Activated CD8-positive, alpha-beta T cell treated with anti-CD3 and anti-CD28 coated beads for 36 hours (primary cell): ENCODE results near the gene HRK. TPM values are rescaled to one million over a fixed set of nuclear protein-coding genes. Genes with fewer than 3 reads are reported as not detected.

Experiments
- ATAC-seq: fragments of 200-7000 bp; cut with Tn5 transposase; one replicate; pipeline ENCODE4 v1.10.0; 2021; ENCODE audit warnings: mild to moderate bottlenecking, moderate library complexity
- CTCF ChIA-PET: fragments of 350-600 bp; sonication (Branson Sonifier 250); formaldehyde crosslinking; loops from one replicate; lab custom pipeline; 2021; ENCODE audit warnings: antibody characterized with exemption; lab: Charles Lee
- POLR2A ChIA-PET: fragments of 350-600 bp; sonication (Branson Sonifier 250); formaldehyde crosslinking; loops from one replicate; lab custom pipeline; 2021; ENCODE audit warnings: antibody characterized with exemption; lab: Charles Lee
- DNase-seq: peaks from one replicate; pipeline ENCODE4 v3.0.0-alpha.2; 2020
- H3K27ac Mint-ChIP-seq: one replicate; pipeline ENCODE4 v1.8.0; 2021; ENCODE audit warnings: mild to moderate bottlenecking, mixed read lengths
- H3K27me3 Mint-ChIP-seq: one replicate; pipeline ENCODE4 v1.8.0; 2021; ENCODE audit warnings: mixed read lengths
- H3K36me3 Mint-ChIP-seq: one replicate; pipeline ENCODE4 v1.8.0; 2021; ENCODE audit warnings: low read depth, mixed read lengths
- H3K4me1 Mint-ChIP-seq: one replicate; pipeline ENCODE4 v1.8.0; 2021; ENCODE audit warnings: low read depth, mixed read lengths
- H3K4me3 Mint-ChIP-seq: one replicate; pipeline ENCODE4 v1.8.0; 2021; ENCODE audit warnings: mild to moderate bottlenecking, moderate library complexity, mixed read lengths
- H3K9me3 Mint-ChIP-seq: one replicate; pipeline ENCODE4 v1.8.0; 2021; ENCODE audit warnings: mixed read lengths
- intact Hi-C: fragments of 100-400 bp; cut with micrococcal nuclease; formaldehyde crosslinking; loops from one replicate; pipeline ENCODE4 v1.10.0; 2022
- total RNA-seq, 2 experiments: library from RNA; stranded (reverse); gene quantifications; one replicate each; pipeline ENCODE4 v1.2.3, GENCODE V29; 2021
- TF ChIP-seq, protein P1 (sequence below): fragments of 200-600 bp; IDR thresholded peaks from one replicate; pipeline ENCODE4 v1.8.0; 2022; ENCODE audit warnings: antibody characterized with exemption, mild to moderate bottlenecking

Gene HRK
- total RNA-seq, 2 experiments from 2014 or later: not detected

DNA sequence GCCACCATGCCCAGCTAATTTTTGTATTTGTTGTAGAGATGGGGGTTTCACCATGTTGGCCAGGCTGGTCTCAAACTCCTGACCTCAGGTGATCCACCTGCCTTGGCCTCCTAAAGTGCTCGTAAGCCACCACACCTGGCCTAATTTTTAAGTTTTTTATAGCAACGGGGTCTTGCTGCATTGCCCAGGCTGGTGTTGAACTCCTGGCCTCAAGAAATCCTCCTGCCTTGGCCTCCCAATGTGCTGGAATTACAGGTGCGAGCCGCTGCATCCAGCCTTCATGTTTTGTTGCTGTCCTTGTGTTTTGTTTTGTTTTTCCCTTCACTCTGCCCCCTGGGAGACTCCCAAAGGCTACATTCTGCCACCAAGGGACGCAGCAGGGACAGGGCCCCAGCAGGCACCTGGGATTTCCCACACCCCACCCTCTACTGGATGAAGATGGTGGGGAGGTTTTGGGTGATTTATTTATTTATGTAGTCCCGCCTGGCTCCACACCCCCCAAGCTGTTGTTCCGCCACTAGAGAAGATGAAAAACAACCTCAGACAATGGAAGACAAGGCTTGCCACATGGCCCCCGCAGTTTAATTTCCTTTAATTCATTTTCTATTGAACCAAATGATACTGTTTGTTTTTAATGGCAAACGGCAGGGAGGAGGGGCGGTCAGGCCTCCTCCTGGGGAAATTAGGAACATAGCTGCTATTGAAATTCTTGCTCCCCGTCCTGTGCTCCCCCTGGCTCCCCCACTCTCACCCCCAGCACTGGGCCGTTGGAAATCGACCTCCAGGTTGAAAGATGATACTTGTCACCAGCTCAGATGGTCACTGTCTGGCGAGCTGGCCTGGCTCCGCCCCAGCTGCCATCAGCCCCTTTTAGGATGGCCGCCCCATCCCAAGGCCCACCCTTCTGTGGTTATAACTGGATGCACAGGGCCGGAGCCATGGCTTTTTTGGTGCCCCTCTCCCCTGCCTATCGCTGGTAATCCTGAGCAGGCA lies 72.8 kb downstream of the HRK start:
- no peak for DNase-seq
- Mint-ChIP-seq H3K27me3 (no peaks in the 10 kb centered on the region), H3K4me3 (no peak overlapping the region), H3K4me1 (no peaks in the 10 kb centered on the region), H3K27ac (no peak overlapping the region), H3K9me3 (no peaks in the 10 kb centered on the region), H3K36me3 (no peaks in the 10 kb centered on the region)
- CTCF ChIA-PET: no interaction called here
- no peak for ATAC-seq
- intact Hi-C loops: no loop called here
- POLR2A ChIA-PET: interaction anchor here (0.8 kb wide), 1 partner anchor 134 kb away, joined by 3 read pairs; no protein-coding TSS in a partner anchor
- TF ChIP-seq, protein P1, sequence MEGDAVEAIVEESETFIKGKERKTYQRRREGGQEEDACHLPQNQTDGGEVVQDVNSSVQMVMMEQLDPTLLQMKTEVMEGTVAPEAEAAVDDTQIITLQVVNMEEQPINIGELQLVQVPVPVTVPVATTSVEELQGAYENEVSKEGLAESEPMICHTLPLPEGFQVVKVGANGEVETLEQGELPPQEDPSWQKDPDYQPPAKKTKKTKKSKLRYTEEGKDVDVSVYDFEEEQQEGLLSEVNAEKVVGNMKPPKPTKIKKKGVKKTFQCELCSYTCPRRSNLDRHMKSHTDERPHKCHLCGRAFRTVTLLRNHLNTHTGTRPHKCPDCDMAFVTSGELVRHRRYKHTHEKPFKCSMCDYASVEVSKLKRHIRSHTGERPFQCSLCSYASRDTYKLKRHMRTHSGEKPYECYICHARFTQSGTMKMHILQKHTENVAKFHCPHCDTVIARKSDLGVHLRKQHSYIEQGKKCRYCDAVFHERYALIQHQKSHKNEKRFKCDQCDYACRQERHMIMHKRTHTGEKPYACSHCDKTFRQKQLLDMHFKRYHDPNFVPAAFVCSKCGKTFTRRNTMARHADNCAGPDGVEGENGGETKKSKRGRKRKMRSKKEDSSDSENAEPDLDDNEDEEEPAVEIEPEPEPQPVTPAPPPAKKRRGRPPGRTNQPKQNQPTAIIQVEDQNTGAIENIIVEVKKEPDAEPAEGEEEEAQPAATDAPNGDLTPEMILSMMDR: no peak

DNA sequence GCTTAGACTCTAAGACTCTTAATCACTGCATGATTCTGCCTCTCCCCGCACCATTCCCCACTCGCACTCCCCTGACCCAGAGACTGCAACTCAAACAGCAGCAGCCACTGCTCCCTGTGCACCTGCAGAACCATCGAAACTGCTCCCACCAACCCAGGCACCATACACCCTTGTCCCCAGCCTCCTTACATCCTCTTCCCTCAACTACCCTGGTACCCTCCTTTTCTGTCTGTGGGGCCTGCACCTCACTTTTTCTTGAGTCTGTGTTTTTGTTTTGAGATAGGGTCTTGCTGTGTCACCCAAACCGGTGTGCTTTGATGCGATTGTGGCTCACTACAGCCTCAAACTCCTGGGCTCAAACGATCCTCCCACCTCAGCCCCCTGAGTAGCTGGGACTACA lies 73.7 kb downstream of the HRK start:
- CTCF ChIA-PET: interaction anchor here (0.9 kb wide), 1 partner anchor 48 kb away, joined by 3 read pairs; no protein-coding TSS in a partner anchor
- no peak for ATAC-seq
- no peak for DNase-seq
- no peaks in the 10 kb centered on the region for H3K27me3 Mint-ChIP-seq
- no peak overlapping the region for H3K27ac Mint-ChIP-seq
- no peaks in the 10 kb centered on the region for H3K4me1 Mint-ChIP-seq
- no peak overlapping the region for H3K4me3 Mint-ChIP-seq
- H3K9me3 Mint-ChIP-seq: no peaks in the 10 kb centered on the region
- POLR2A ChIA-PET: no interaction called here
- intact Hi-C loops: no loop called here
- TF ChIP-seq, protein P1: no peak
- H3K36me3 Mint-ChIP-seq: no peaks in the 10 kb centered on the region

DNA sequence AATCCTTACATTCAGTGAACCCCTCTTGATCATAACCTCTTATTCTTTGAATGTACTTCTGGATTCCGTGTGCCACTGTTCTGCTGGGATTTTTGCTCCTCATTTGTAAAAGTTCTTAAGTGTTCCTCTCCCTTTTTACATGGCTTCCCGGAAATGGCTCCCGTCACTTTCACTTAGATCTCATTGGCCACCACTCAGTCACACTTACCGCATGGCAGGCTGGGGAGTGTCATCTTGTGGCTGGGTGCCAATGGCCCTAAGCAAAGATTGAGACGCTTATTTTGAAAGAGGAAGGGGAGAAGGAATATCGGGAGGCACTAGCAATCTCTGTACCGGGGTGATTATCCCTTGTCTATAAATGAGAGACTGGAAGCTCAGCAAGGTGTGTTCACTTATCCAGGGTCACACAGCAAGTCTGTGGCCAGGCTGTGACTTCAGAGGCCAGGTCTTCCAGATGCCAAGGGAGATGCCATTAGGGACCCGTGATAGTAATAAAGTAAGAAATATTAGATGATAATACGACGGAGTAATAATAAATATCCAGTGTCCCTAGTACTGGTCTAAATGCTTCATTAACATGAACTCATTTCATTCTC lies 74.3 kb downstream of the HRK start:
- DNase-seq: no peak
- ChIA-PET POLR2A (interaction anchor here (0.6 kb wide), 1 partner anchor 37 kb away, joined by 3 read pairs; no protein-coding TSS in a partner anchor), CTCF (interaction anchor here (0.9 to 1.5 kb wide), 2 partner anchors 47 to 98 kb away, joined by 3 read pairs; no protein-coding TSS in a partner anchor)
- Mint-ChIP-seq H3K4me1 (no peaks in the 10 kb centered on the region), H3K4me3 (no peak overlapping the region), H3K27ac (no peak overlapping the region), H3K27me3 (no peaks in the 10 kb centered on the region), H3K36me3 (no peaks in the 10 kb centered on the region), H3K9me3 (no peaks in the 10 kb centered on the region)
- no peak for ATAC-seq
- intact Hi-C loops: no loop called here
- TF ChIP-seq, protein P1: no peak

Other genes starting within 250 kb of the HRK start
- 10 to 100 TPM; 16.0 to 17.2 TPM for gene SPRING1, start 143.4 kb downstream of the HRK start, total RNA-seq
- gene RNFT2, start 143.1 kb downstream of the HRK start, total RNA-seq: 10 to 100 TPM; 10.7 to 11.6 TPM
- gene FBXW8, start 29.5 kb upstream of the HRK start, total RNA-seq: 1 to 10 TPM; 7.0 to 8.5 TPM
- 10 to 100 TPM; 41.7 to 46.8 TPM for gene TESC, start 218.0 kb upstream of the HRK start, total RNA-seq